Liver (tissue), 3 donors: ENCODE measurements around the gene LENG1.

Experiments
- CTCF ChIP-seq: fragments of 150-350 bp; IDR thresholded peaks from 2 replicates; pipeline ENCODE4 v1.5.1; 2017; ENCODE audit warnings: improper control_type of control experiment, low read depth, low read length; ENCODE audit not compliant: missing input control
- TAF1 ChIP-seq: conservative IDR thresholded peaks from 2 replicates; pipeline ENCODE4 v1.6.1; 2016; ENCODE audit warnings: antibody characterized with exemption, mild to moderate bottlenecking
- donor health status: healthy.
- donor health status: healthy.

- TF ChIP-seq CTCF (no peak), TAF1 (no peak)
Measured at GRCh38 chr19:54160182-54160811, 776 bp upstream of the LENG1 start.
